Progenitor cell of endocrine pancreas (in vitro differentiated cells): ENCODE measurements around the gene NKAIN2. TPM values are rescaled to one million over a fixed set of nuclear protein-coding genes. Genes with fewer than 3 reads are reported as not detected.

ENCODE experiments used
- DNase-seq: peaks from one replicate; pipeline ENCODE4 v3.0.0; 2021; ENCODE audit warnings: low spot score; ENCODE audit not compliant: unreplicated experiment
- H3K27ac Mint-ChIP-seq: 2 replicates; pipeline ENCODE4 v1.8.0; 2021; ENCODE audit warnings: mild to moderate bottlenecking, moderate library complexity, mixed read lengths
- H3K27me3 Mint-ChIP-seq: 2 replicates; pipeline ENCODE4 v1.8.0; 2021; ENCODE audit warnings: mixed read lengths
- H3K36me3 Mint-ChIP-seq: 2 replicates; pipeline ENCODE4 v1.8.0; 2022; ENCODE audit warnings: mixed read lengths; ENCODE audit not compliant: insufficient read depth
- H3K4me1 Mint-ChIP-seq: 2 replicates; pipeline ENCODE4 v1.8.0; 2021; ENCODE audit warnings: low read depth, mixed read lengths
- H3K4me3 Mint-ChIP-seq: 2 replicates; pipeline ENCODE4 v1.8.0; 2021; ENCODE audit warnings: low read depth, mild to moderate bottlenecking, moderate library complexity, mixed read lengths
- H3K9me3 Mint-ChIP-seq: 2 replicates; pipeline ENCODE4 v1.8.0; 2021; ENCODE audit warnings: low read depth, mixed read lengths
- total RNA-seq: library from RNA; stranded (reverse); gene quantifications from 2 replicates; pipeline ENCODE4 v1.2.1, GENCODE V29; 2021
- TF ChIP-seq, protein P1 (sequence below): fragments of 200-600 bp; sonication (generic); IDR thresholded peaks from one replicate; pipeline ENCODE4 v1.5.0; 2021; ENCODE audit warnings: antibody characterized with exemption, mild to moderate bottlenecking; ENCODE audit not compliant: unreplicated experiment

The NKAIN2 gene
- total RNA-seq, 1 donor from 2014 or later = 2.5 TPM

DNA sequence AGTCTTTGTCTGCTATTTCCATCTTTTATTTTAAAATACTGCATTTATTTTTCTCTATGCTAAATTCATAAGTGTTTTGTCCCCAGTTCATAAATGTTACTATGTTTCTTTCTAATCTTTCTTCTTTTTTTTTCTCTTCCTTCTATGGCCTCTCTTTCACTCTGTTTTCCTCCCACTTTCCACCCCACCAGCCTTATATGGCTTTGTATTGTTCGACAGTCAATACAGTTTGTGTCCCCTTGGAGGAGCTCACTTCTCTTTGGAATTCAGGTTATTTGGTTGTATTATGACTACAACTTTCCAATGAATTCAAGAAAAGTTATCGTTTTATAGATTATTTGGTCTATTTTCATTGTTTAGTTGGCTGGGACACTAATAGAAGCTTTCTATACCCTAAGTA is 393.5 kb downstream of the NKAIN2 start:
- H3K9me3 Mint-ChIP-seq = no peaks in the 10 kb centered on the region
- no peaks in the 10 kb centered on the region for H3K4me1 Mint-ChIP-seq
- no peak for DNase-seq
- no peaks in the 10 kb centered on the region for H3K27me3 Mint-ChIP-seq
- H3K27ac Mint-ChIP-seq = no peak overlapping the region
- TF ChIP-seq, protein P1, sequence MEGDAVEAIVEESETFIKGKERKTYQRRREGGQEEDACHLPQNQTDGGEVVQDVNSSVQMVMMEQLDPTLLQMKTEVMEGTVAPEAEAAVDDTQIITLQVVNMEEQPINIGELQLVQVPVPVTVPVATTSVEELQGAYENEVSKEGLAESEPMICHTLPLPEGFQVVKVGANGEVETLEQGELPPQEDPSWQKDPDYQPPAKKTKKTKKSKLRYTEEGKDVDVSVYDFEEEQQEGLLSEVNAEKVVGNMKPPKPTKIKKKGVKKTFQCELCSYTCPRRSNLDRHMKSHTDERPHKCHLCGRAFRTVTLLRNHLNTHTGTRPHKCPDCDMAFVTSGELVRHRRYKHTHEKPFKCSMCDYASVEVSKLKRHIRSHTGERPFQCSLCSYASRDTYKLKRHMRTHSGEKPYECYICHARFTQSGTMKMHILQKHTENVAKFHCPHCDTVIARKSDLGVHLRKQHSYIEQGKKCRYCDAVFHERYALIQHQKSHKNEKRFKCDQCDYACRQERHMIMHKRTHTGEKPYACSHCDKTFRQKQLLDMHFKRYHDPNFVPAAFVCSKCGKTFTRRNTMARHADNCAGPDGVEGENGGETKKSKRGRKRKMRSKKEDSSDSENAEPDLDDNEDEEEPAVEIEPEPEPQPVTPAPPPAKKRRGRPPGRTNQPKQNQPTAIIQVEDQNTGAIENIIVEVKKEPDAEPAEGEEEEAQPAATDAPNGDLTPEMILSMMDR = no peak
- H3K4me3 Mint-ChIP-seq = no peak overlapping the region
- no peaks in the 10 kb centered on the region for H3K36me3 Mint-ChIP-seq

- no peak overlapping the region for H3K27ac Mint-ChIP-seq
- H3K27me3 Mint-ChIP-seq = no peaks in the 10 kb centered on the region
- H3K4me1 Mint-ChIP-seq = no peaks in the 10 kb centered on the region
- TF ChIP-seq, protein P1 = no peak
- H3K36me3 Mint-ChIP-seq = no peaks in the 10 kb centered on the region
- H3K4me3 Mint-ChIP-seq = no peak overlapping the region
- DNase-seq = no peak
- no peaks in the 10 kb centered on the region for H3K9me3 Mint-ChIP-seq
These were observed 395.6 kb downstream of the NKAIN2 start for GRCh38 chr6:124199286-124199685.

GRCh38 chr6:124200661-124201060 is 397.0 kb downstream of the NKAIN2 start:
- H3K27ac Mint-ChIP-seq = no peak overlapping the region
- DNase-seq = no peak
- H3K9me3 Mint-ChIP-seq = no peaks in the 10 kb centered on the region
- H3K27me3 Mint-ChIP-seq = no peaks in the 10 kb centered on the region
- no peaks in the 10 kb centered on the region for H3K36me3 Mint-ChIP-seq
- H3K4me3 Mint-ChIP-seq = no peak overlapping the region
- TF ChIP-seq, protein P1 = no peak
- no peaks in the 10 kb centered on the region for H3K4me1 Mint-ChIP-seq

GRCh38 chr6:124203101-124203811 is 399.6 kb downstream of the NKAIN2 start:
- DNase-seq = no peak
- no peaks in the 10 kb centered on the region for H3K4me1 Mint-ChIP-seq
- no peak overlapping the region for H3K27ac Mint-ChIP-seq
- H3K4me3 Mint-ChIP-seq = no peak overlapping the region
- H3K9me3 Mint-ChIP-seq = no peaks in the 10 kb centered on the region
- no peaks in the 10 kb centered on the region for H3K27me3 Mint-ChIP-seq
- TF ChIP-seq, protein P1 = no peak
- no peaks in the 10 kb centered on the region for H3K36me3 Mint-ChIP-seq

DNA sequence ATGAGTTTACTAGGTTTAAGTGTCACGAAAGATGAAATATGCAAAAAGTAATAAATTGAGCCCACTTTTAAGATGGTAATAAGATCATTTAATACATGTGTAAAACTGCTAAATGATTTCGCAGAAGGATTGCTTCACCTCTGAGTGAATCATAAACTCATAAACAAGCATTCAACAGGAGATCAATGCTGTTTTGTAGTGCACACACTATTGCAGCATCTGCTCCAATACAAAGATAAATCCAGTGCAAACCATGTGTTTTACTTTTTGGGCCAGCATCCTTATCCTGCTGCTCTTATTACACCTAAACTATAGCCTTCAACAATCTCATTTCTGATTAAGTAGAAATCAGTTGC is 400.1 kb downstream of the NKAIN2 start:
- H3K27me3 Mint-ChIP-seq = no peaks in the 10 kb centered on the region
- no peak overlapping the region for H3K27ac Mint-ChIP-seq
- TF ChIP-seq, protein P1 = no peak
- H3K36me3 Mint-ChIP-seq = no peaks in the 10 kb centered on the region
- no peak overlapping the region for H3K4me3 Mint-ChIP-seq
- no peaks in the 10 kb centered on the region for H3K4me1 Mint-ChIP-seq
- no peaks in the 10 kb centered on the region for H3K9me3 Mint-ChIP-seq
- no peak for DNase-seq
